GM12878 (cell line): ENCODE results near the gene FGB. TPM values are rescaled to one million over a fixed set of nuclear protein-coding genes. Genes with fewer than 3 reads are reported as not detected.
"Not testable (repeated sequence)": the region's sequence is repeated elsewhere in the genome, so short reads cannot be mapped to it uniquely, and the experiment has no call there.

ENCODE experiments used
- ATAC-seq: fragments of 200-7000 bp; cut with Tn5 transposase; 3 replicates; pipeline ENCODE4 v1.9.1; 2020; ENCODE audit warnings: mild to moderate bottlenecking, moderate library complexity
- BruUV-seq: library from RNA; stranded (reverse); fragments of 400-500 nt; replicated peaks from 2 replicates; lab custom pipeline; 2021; lab: Mats Ljungman, UMichigan
- CTCF ChIA-PET: fragments of 300-600 bp; sonication (Branson Sonifier 250); formaldehyde crosslinking; extraction: SDS; loops from one replicate; lab custom pipeline; 2021; ENCODE audit warnings: inconsistent platforms; lab: Yijun Ruan, JAX
- POLR2A ChIA-PET: fragments of 350-600 bp; formaldehyde crosslinking; extraction: SDS; loops from one replicate; lab custom pipeline; 2021; ENCODE audit warnings: inconsistent platforms; lab: Charles Lee
- RAD21 ChIA-PET: fragments of 300-600 bp; sonication (Branson Sonifier 250); formaldehyde crosslinking; loops from one replicate; lab custom pipeline; 2023; ENCODE audit warnings: antibody characterized with exemption; ENCODE audit not compliant: unreplicated experiment; lab: Charles Lee
- SMC1A ChIA-PET: fragments of 300-600 bp; sonication (Branson Sonifier 250); formaldehyde crosslinking; loops from one replicate; lab custom pipeline; 2023; ENCODE audit not compliant: unreplicated experiment, uncharacterized antibody; lab: Charles Lee
- DNase-seq: peaks from one replicate; pipeline ENCODE4 v3.0.0-alpha.2; 2011; ENCODE audit warnings: low read depth, low spot score
- FAIRE-seq: peaks from 3 replicates; lab custom pipeline; 2011; peaks lifted over from hg19 to GRCh38; lab: Jason Lieb, UNC
- H2AFZ ChIP-seq: 2 replicates; pipeline ENCODE4 v1.6.0; 2011; ENCODE audit warnings: low read depth, low read length, control low read depth; ENCODE audit not compliant: control insufficient read depth
- H3K27ac ChIP-seq: 2 replicates; pipeline ENCODE4 v1.5.1; 2011; ENCODE audit warnings: control low read depth; ENCODE audit not compliant: control insufficient read depth, insufficient read depth
- H3K27me3 ChIP-seq, 2 experiments: replicated peaks in 1 of 2; 2 replicates each; pipeline versions ENCODE4 v1.6.0 to v1.6.1; 2011; ENCODE audit warnings: low read length in 1 of 2; ENCODE audit not compliant: control insufficient read depth in 2 of 2, insufficient read depth in 2 of 2
- H3K36me3 ChIP-seq, 2 experiments: 2 replicates each; pipeline ENCODE4 v1.5.1; 2011; ENCODE audit warnings: low read length in 1 of 2; ENCODE audit not compliant: control insufficient read depth in 2 of 2, insufficient read depth in 2 of 2
- H3K4me1 ChIP-seq: 2 replicates; pipeline ENCODE4 v1.6.1; 2011; ENCODE audit warnings: mild to moderate bottlenecking, low read length, moderate library complexity, mixed read lengths; ENCODE audit not compliant: control insufficient read depth, insufficient read depth
- H3K4me2 ChIP-seq: 2 replicates; pipeline ENCODE4 v1.6.0; 2011; ENCODE audit warnings: control low read depth; ENCODE audit not compliant: control insufficient read depth, insufficient read depth
- H3K4me3 ChIP-seq: fragments of 200-600 bp; sonication (generic); 2 replicates; pipeline ENCODE4 v1.5.1; 2016
- H3K79me2 ChIP-seq: 2 replicates; pipeline ENCODE4 v1.6.0; 2011; ENCODE audit warnings: low read length; ENCODE audit not compliant: control insufficient read depth, insufficient read depth
- H3K9ac ChIP-seq: 2 replicates; pipeline ENCODE4 v1.8.0; 2011; ENCODE audit warnings: low read length, control low read depth, mixed read lengths; ENCODE audit not compliant: control insufficient read depth, insufficient read depth
- H3K9me3 ChIP-seq: replicated peaks from 3 replicates; pipeline ENCODE4 v1.5.1; 2011; ENCODE audit warnings: mild to moderate bottlenecking, low read length; ENCODE audit not compliant: control insufficient read depth, insufficient read depth
- H4K20me1 ChIP-seq: 2 replicates; pipeline ENCODE4 v1.6.0; 2011; ENCODE audit not compliant: control insufficient read depth, insufficient read depth
- BRCA1 ChIP-seq: IDR thresholded peaks from 2 replicates; pipeline ENCODE4 v1.6.1; 2011; ENCODE audit warnings: low read depth, low read length, improper control_type of control experiment
- YY1 ChIP-seq: IDR thresholded peaks from 2 replicates; pipeline ENCODE4 v1.6.1; 2011; ENCODE audit warnings: low read depth, mild to moderate bottlenecking, low read length
- WGBS: methylation state at CpG from one replicate; pipeline ENCODE4 v1.1.6; 2016; ENCODE audit warnings: low lambda C conversion rate; ENCODE audit not compliant: insufficient replicate concordance, insufficient coverage; ENCODE audit errors: missing lambda C conversion rate; 5-methylcytosine and 5-hydroxymethylcytosine counted together
- in situ Hi-C: fragments of 300-500 bp; cut with MboI; formaldehyde crosslinking; loops from 9 replicates; pipeline ENCODE4 v1.14.3; 2018; ENCODE audit warnings: mixed read lengths
- intact Hi-C: fragments of 100-400 bp; cut with micrococcal nuclease; formaldehyde crosslinking; loops from one replicate; pipeline ENCODE4 v1.14.2; 2022; ENCODE audit not compliant: unreplicated experiment
- polyA plus RNA-seq, 11 experiments: library from polyadenylated mRNA; depleted of rRNA in 4 of 11; unstranded in 6 of 11; stranded (reverse) in 5 of 11; fragments of >200 nt; fragmentation: Nextera tagmentation in 4 of 11; fragmentation: Illumina TruSeq in 1 of 11; extraction: Ambion mirVana in 4 of 11; extraction: Trizol in 1 of 11; gene quantifications; 1 replicate in 1 of 11; 2 replicates in 10 of 11; pipeline versions ENCODE4 v1.2.1 to v1.2.3, GENCODE V29; 2011 to 2016; ENCODE audit warnings: inconsistent platforms in 2 of 11, missing spikeins in 2 of 11, low read depth in 1 of 11
- total RNA-seq, 4 experiments: library from RNA; depleted of rRNA in 3 of 4; stranded (reverse); fragments of >200 nt in 3 of 4; fragmentation: Illumina TruSeq in 1 of 4; extraction: Trizol in 1 of 4; gene quantifications; 2 replicates each; pipeline versions ENCODE4 v1.2.1 to v1.2.3, GENCODE V29; 2013 to 2021
- TF ChIP-seq, protein P1 (sequence below), 3 experiments: IDR thresholded peaks in 2 of 3; conservative IDR thresholded peaks in 1 of 3; 2 replicates each; pipeline ENCODE4 v1.5.1; 2011; ENCODE audit warnings: low read depth in 3 of 3, low read length in 3 of 3, mild to moderate bottlenecking in 3 of 3, control low read depth in 2 of 3, moderate library complexity in 2 of 3, inconsistent platforms in 1 of 3, mixed read lengths in 1 of 3; ENCODE audit not compliant: control insufficient read depth in 2 of 3, insufficient read depth in 1 of 3; ENCODE audit errors: extremely low read depth in 1 of 3

The FGB gene
- total and polyA plus RNA-seq, 10 of the 15 experiments (the other 5 are each of a cell fraction or from before 2014, with no cell fraction given), result 0.04 to 2.7 TPM; not detected in 8

DNA sequence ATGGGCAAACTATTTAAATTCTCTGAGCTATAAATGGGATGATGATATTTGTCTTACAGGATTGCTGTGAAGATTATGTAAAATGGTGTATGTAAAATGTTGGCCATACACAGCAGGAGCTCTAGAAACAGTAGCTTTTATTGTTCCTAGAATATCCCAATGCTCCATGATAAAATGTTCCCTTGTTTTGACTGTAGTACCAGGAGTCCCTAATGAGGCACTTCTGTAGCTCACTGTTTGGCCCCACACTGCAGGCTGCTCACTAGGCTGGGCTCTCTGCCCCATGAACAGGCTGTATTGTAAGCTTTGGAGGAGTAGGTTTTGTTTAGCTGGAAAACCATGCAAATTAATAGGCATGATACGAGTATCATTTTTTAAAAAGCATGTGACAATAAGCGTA lies 31.1 kb downstream of the FGB start (continued):
- TF ChIP-seq, protein P1, sequence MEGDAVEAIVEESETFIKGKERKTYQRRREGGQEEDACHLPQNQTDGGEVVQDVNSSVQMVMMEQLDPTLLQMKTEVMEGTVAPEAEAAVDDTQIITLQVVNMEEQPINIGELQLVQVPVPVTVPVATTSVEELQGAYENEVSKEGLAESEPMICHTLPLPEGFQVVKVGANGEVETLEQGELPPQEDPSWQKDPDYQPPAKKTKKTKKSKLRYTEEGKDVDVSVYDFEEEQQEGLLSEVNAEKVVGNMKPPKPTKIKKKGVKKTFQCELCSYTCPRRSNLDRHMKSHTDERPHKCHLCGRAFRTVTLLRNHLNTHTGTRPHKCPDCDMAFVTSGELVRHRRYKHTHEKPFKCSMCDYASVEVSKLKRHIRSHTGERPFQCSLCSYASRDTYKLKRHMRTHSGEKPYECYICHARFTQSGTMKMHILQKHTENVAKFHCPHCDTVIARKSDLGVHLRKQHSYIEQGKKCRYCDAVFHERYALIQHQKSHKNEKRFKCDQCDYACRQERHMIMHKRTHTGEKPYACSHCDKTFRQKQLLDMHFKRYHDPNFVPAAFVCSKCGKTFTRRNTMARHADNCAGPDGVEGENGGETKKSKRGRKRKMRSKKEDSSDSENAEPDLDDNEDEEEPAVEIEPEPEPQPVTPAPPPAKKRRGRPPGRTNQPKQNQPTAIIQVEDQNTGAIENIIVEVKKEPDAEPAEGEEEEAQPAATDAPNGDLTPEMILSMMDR (IDR thresholded peaks at IDR 0.05 in 2 of 3, conservative IDR thresholded peaks at IDR 0.05 in 1 of 3; ENCODE audit: control insufficient read depth in 2 of 3, extremely low read depth in 1 of 3, insufficient read depth in 1 of 3, low read depth in 3 of 3, low read length in 3 of 3), result no peak
- TF ChIP-seq BRCA1 (no peak), YY1 (no peak)

DNA sequence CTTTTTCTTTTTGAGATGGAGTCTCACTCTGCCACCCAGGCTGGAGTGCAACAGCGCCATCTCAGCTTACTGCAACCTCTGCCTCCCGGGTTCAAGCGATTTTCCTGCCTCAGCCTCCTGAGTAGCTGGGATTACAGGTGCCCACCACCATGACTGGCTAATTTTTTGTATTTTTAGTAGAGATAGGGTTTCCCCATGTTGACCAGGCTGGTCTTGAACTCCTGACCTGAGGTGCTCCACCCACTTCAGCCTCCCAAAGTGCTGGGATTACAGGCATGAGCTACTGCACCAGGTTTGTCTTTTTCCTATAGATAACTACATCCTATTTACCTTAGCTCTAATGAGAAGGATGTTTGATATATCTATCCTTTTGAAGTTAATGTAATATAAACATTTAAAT lies 31.5 kb downstream of the FGB start:
- H3K27ac ChIP-seq, ATAC-seq, H3K79me2 ChIP-seq, H3K4me2 ChIP-seq, H3K36me3 ChIP-seq, H2AFZ ChIP-seq, DNase-seq, FAIRE-seq, H3K4me3 ChIP-seq, in situ Hi-C loops, H3K9me3 ChIP-seq, POLR2A ChIA-PET, H3K9ac ChIP-seq, BruUV-seq, intact Hi-C loops, H4K20me1 ChIP-seq, H3K4me1 ChIP-seq, H3K27me3 ChIP-seq: not testable (repeated sequence)
- CTCF ChIA-PET, result interaction anchor here (1.2 to 1.8 kb wide), 3 partner anchors 24 to 42 kb away, joined by 4 to 9 read pairs (median 5); no protein-coding TSS in a partner anchor
- SMC1A ChIA-PET, result interaction anchor here (0.6 to 1.8 kb wide), 3 partner anchors 8 to 35 kb away, joined by 3 to 5 read pairs (median 3); no protein-coding TSS in a partner anchor
- RAD21 ChIA-PET, result interaction anchor here (1.2 kb wide), 1 partner anchor 35 kb away, joined by 3 read pairs; no protein-coding TSS in a partner anchor
- WGBS, result 8% methylated on average over 3 of the region's 3 CpGs
